Measurements from ENCODE around the gene NTRK3. TPM values are rescaled to one million over a fixed set of nuclear protein-coding genes. Genes with fewer than 3 reads are reported as not detected.

The NTRK3 gene
- total RNA-seq, 1 donor from 2014 or later = not detected

- H3K4me3 Mint-ChIP-seq (ENCODE audit: low read depth) = no peak overlapping the region
- TF ChIP-seq, protein P1, sequence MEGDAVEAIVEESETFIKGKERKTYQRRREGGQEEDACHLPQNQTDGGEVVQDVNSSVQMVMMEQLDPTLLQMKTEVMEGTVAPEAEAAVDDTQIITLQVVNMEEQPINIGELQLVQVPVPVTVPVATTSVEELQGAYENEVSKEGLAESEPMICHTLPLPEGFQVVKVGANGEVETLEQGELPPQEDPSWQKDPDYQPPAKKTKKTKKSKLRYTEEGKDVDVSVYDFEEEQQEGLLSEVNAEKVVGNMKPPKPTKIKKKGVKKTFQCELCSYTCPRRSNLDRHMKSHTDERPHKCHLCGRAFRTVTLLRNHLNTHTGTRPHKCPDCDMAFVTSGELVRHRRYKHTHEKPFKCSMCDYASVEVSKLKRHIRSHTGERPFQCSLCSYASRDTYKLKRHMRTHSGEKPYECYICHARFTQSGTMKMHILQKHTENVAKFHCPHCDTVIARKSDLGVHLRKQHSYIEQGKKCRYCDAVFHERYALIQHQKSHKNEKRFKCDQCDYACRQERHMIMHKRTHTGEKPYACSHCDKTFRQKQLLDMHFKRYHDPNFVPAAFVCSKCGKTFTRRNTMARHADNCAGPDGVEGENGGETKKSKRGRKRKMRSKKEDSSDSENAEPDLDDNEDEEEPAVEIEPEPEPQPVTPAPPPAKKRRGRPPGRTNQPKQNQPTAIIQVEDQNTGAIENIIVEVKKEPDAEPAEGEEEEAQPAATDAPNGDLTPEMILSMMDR (IDR thresholded peaks at IDR 0.05; ENCODE audit: unreplicated experiment) = no peak
- no peak overlapping the region for H3K27ac Mint-ChIP-seq
- peaks cover 1% of the 10 kb centered on the region for H3K4me1 Mint-ChIP-seq (ENCODE audit: low read depth)
- no peak for DNase-seq (ENCODE audit: low spot score, unreplicated experiment)
- no peaks in the 10 kb centered on the region for H3K9me3 Mint-ChIP-seq (ENCODE audit: low read depth)
- no peaks in the 10 kb centered on the region for H3K36me3 Mint-ChIP-seq (ENCODE audit: insufficient read depth)
- H3K27me3 Mint-ChIP-seq = peaks cover 83% of the 10 kb centered on the region
These were observed 13.0 kb upstream of the NTRK3 start for GRCh38 chr15:88269356-88270062.

GRCh38 chr15:88267720-88268119 lies 11.2 kb upstream of the NTRK3 start:
- H3K27ac Mint-ChIP-seq = no peak overlapping the region
- peaks cover 87% of the 10 kb centered on the region for H3K27me3 Mint-ChIP-seq
- H3K36me3 Mint-ChIP-seq (ENCODE audit: insufficient read depth) = no peaks in the 10 kb centered on the region
- H3K4me3 Mint-ChIP-seq (ENCODE audit: low read depth) = no peak overlapping the region
- TF ChIP-seq, protein P1 (IDR thresholded peaks at IDR 0.05; ENCODE audit: unreplicated experiment) = no peak
- no peaks in the 10 kb centered on the region for H3K9me3 Mint-ChIP-seq (ENCODE audit: low read depth)
- no peak for DNase-seq (ENCODE audit: low spot score, unreplicated experiment)
- H3K4me1 Mint-ChIP-seq (ENCODE audit: low read depth) = peaks cover 1% of the 10 kb centered on the region

DNA sequence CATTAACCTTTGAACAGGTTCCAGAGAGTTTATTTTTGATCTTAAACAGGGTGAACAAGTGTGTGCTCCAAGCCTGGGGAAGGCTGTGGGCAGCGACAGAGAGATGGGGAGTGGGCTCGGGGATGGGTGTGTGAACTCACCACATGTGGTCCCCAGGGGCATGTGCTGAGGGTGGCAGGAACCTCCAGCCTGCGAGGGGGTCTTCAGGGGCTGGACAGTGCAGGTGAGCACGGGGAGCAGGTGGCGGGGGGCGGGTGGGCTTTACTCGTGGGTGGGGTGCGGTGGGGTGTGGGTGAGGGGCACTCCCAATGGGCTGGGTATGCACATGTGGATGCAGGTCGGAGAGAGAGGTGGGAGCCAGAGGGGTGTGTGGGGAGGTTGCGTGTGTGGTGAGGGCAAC lies 9.6 kb upstream of the NTRK3 start:
- TF ChIP-seq, protein P1 (IDR thresholded peaks at IDR 0.05; ENCODE audit: unreplicated experiment) = no peak
- H3K9me3 Mint-ChIP-seq (ENCODE audit: low read depth) = no peaks in the 10 kb centered on the region
- no peaks in the 10 kb centered on the region for H3K36me3 Mint-ChIP-seq (ENCODE audit: insufficient read depth)

DNA sequence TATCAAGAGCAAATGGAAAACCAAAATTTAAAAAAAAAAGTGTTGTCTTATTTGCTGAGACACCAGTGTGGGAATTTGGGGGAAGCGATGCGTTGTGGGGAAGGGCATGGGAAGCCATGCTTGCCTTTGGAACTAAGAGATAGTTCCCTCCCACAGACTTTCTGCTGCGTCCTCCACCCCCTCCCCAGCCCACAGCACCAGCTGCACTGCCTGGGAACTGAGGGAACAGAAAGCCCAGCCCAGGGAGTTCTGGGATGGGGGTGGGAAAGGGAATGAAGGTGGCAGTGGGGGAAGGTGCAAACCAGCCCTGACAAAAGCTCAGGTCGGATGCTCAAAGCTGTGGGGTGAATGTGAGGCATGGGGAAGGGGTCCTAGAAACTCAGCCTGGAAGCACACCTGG lies 8.1 kb upstream of the NTRK3 start:
- Mint-ChIP-seq H3K4me3 (ENCODE audit: low read depth) (no peak overlapping the region), H3K9me3 (ENCODE audit: low read depth) (no peaks in the 10 kb centered on the region), H3K27ac (no peak overlapping the region), H3K36me3 (ENCODE audit: insufficient read depth) (no peaks in the 10 kb centered on the region), H3K4me1 (ENCODE audit: low read depth) (peaks cover 1% of the 10 kb centered on the region), H3K27me3 (peaks cover 91% of the 10 kb centered on the region)
- DNase-seq (ENCODE audit: low spot score, unreplicated experiment) = no peak
- TF ChIP-seq, protein P1 (IDR thresholded peaks at IDR 0.05; ENCODE audit: unreplicated experiment) = no peak

More for the DNA sequence above, 9.6 kb upstream of the NTRK3 start:
- H3K4me3 Mint-ChIP-seq (ENCODE audit: low read depth) = no peak overlapping the region
- peaks cover 1% of the 10 kb centered on the region for H3K4me1 Mint-ChIP-seq (ENCODE audit: low read depth)
- H3K27ac Mint-ChIP-seq = no peak overlapping the region
- DNase-seq (ENCODE audit: low spot score, unreplicated experiment) = no peak
- peaks cover 88% of the 10 kb centered on the region for H3K27me3 Mint-ChIP-seq

DNA sequence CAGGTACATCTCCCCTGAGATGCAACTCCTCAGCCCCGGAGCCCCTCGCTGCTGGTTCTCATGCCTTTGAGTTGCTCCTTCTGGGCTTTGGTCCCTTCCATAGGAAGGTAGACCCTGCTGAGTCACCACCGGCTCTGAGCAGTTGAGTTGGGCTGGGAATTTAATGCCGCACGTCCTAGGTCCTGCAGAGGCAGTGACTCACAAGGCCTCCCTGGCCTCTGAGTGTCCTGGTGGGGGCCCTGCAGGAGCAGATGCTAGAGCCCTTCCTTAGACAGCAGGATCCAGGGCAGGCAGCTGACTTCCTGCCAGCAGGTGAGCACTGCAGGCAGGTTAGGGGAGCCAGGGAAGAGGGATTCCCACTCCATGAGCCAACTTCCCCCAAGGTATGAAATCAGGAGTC lies 5.5 kb upstream of the NTRK3 start:
- Mint-ChIP-seq H3K4me3 (ENCODE audit: low read depth) (no peak overlapping the region), H3K4me1 (ENCODE audit: low read depth) (peaks cover 7% of the 10 kb centered on the region), H3K27ac (no peak overlapping the region), H3K36me3 (ENCODE audit: insufficient read depth) (no peaks in the 10 kb centered on the region), H3K9me3 (ENCODE audit: low read depth) (no peaks in the 10 kb centered on the region), H3K27me3 (peaks cover 94% of the 10 kb centered on the region)
- DNase-seq (ENCODE audit: low spot score, unreplicated experiment) = no peak
- TF ChIP-seq, protein P1 (IDR thresholded peaks at IDR 0.05; ENCODE audit: unreplicated experiment) = no peak

Measured in progenitor cell of endocrine pancreas (in vitro differentiated cells).